Activated CD4-positive, alpha-beta T cell treated with anti-CD3 and anti-CD28 coated beads for 24 hours (primary cell): ENCODE data around the gene GLDN.
"Not testable (repeated sequence)": the region's sequence is repeated elsewhere in the genome, so short reads cannot be mapped to it uniquely, and the experiment has no call there.

ENCODE experiments used
- DNase-seq, 2 donors: peaks; one replicate each; pipeline ENCODE4 v3.0.0-alpha.2; 2020; ENCODE audit warnings: low read depth in 2 of 2

Gene GLDN

DNA sequence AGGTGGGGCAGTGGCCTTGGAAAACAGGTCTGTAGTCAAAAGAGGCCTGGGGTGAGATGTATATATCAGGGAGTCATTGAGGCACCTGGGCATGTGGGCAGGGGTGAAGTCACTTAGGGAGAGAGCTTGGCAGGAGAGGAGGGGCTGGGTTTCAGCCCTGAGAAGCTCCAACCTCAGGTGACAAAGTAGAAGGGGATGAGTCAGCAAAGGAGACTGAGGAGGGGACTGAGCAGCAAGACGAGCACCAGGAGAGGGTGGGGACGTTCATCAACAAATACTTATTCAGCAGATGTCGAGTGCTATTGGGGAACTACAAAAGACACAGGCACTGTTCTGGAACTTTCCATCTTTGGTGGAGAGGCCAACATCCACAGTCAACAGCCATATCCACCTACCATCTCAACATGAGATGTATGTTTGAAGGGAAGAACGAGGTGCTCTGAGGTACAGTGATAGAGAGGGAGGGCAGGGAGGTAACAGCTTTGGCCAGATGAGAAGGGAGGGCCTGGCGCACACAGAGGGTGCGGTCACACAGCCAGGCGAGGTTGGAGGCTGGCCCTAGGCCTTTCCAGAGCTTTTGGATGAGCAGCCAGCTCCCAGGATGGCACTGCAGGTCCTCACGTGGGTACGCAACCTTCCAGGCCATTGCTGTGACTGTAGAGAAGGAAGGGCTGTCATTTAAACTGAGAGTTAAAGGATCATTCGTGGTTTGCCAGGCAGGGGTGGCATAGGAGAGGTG lies 45.7 kb downstream of the GLDN start:
- no peak for DNase-seq

DNA sequence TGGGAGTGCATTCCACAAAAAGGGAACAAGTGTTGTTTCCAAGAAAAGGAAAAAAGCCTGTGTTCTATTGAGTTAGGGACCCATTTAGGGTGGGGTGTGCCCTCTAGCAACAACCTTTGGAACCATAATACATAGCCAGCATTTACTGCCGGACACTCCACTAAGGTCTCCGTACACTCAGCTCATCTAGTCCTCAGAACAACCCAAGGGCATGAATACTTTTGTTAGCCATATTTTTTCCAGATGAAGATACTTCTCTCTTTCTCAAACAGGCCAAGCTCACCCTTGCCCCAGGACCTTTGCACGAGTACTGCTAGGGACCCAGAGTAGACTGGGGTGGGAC lies 46.2 kb downstream of the GLDN start:
- DNase-seq = no peak

DNA sequence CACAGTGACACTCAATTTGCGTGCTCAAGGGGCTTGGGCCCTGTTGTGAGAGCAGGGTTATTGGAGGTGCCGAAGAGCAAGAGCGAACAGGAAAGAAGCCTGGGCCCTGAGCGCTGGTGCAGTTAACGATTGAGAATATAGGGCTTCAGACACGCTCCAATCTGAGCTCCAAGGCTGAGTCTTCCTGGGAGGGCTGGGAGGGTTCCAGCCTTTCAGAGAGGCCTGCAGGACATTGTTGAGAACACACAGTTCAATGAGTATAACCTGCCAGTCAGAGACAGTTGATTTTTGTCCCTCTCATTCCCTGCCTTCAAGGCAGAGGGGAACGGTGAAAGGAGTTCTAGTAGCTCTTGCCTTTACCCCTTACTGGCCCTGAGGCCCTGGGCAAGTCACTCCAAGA lies 47.3 kb downstream of the GLDN start:
- no peak for DNase-seq

DNA sequence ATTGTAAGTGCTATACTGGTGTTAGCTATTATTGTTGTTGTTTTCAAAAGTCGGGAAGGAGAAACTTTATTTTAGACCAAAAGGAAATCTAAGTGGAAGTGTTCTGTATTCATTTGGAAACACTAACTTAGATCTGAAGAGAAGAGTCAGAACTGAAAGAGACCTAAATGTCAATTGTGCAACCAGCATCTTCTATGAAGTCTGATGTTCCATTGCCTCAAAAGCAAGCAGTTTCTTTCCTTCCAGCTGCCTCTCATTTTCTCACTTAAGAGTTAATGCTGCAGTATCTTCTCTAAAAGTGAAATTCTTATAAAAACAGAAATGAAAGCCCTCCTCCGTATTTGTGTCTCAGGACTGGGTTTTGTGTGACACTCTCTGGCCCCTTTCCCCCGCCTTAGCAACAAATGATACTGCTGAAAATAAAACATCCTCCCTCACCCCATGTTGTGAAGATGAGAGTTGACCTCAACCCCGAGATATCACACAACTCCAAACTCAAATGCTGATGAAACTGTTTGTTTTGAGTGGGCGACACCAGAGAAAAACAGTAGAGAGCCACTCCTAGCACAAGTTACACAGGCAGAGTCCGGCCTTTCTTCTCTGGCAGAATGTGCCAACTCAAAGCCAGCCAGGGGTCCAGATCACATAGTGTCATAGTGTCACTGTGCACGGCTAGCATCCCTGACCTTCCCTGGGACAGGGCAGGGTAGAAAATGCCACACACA lies 48.9 kb downstream of the GLDN start:
- no peak for DNase-seq

DNA sequence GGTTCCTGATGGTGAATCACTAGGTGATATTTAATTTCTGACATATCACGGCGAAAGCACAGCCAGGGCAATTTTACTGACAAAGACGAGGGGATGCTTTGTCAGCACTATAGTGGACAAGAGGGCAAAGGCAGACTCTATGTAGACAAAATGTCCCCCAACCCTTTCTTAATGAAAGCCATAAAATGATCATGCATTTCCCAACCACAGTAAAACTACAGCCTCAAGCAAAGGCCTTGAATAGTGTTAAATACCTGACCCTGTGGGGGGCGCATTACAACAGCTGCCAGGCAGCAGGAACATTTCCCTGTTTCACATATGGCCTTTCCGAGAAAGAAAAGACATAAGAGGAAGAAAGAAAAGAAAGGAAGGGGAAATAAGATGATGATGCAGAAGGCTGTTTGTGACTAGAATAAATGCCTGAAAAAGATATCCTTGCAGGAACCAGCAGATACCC lies 49.5 kb downstream of the GLDN start:
- DNase-seq = no peak

DNA sequence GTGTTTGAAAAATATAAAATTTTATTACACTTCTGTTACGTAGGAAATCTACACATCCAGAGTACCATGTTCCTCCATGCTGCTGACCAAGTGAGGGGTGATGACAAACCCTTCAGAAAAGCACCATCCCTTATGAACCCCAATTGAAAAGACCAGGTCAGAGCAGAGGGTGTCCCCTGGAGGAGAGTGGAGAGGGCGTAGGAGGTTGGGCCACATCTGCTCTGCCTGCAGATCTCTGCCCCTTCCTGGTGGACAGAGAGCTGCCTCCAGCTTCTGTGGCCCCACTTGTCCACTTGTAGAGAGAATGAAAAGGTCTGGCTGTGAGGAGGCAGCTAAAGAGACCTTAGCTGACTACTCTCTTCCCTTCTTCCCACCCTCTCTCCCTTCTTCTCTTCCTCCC lies 55.5 kb downstream of the GLDN start:
- no peak for DNase-seq

DNA sequence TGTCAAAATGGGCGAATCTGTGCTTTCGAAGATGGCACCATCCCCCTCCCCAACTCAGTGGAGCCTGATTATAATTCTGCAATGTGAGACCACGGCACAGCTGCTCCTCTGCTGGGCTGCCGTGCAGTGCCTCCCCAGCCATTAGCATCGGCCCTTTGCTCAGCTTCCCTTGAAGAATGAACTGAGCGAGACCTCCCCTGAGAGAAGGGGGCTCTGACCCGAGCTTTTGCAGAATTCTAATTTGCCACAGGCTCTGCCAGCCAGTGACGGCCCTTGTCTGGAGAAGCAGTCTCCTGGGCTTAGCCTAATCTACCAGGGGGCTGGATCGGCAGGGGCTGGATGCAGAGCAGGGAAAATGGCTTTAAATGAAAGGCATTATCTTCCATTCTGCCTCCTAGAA lies 57.2 kb downstream of the GLDN start:
- no peak for DNase-seq

DNA sequence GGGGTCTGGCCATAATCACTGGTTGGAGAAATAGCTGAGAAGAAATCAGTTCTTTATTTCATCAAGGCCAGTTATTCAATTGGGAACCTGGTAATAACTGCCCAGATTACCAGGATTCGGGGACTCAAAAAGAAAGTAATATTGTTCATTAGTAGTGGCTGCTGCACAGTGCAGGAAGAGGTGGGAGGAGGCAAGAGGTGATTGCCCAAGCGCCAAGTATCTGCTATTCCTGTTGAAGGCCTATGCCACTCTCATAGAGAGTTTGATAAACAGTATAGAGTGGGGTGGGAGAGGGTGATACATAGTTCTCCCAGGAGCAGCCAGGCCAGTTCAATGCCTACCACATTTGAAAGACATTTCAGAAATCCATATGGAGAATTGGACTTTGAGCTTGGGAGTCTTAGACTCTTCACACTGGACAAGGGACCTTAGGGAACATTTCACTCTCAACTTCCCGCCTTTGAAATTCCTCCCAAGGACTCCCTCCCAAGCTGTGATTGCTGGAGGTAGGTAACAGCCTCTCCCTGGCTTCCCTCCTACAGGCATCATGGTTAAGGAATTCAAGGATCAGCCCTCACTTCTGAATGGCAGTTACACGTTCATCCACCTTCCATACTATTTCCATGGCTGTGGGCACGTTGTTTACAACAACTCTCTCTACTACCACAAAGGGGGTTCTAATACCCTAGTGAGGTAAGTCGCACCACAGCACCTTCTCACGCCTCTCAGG lies 59.8 kb downstream of the GLDN start:
- no peak for DNase-seq

DNA sequence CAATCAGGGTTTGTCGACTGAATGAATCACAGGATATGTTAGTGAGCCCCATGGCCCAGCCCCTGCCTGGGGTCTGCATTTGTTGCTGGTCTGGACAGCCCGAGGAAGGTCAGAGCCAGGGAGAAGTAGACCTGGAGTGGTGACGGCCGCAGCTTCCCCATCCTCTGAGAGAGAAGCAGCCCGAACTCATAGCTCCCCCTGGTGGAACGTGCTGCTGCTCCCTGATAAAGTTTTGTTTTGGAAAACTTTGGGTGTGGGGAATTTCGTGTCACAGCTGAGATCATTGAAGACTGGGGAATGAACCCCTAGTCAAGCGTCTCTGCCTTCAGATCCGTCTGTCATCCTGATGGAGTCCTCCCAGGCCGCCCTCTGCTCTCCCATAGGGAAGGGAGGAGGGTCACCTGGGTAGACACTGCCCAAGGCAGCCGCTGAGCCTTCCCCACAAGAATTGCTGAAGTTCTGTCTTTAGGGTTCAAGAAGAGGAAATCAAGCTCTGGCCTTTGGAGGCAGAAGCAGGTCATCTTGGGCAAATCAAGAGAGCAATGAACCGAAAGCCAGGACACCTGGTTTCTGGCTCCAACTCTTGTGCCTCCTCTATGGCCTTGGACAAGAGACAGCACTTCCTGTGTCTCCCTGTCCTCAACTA lies 60.5 kb downstream of the GLDN start:
- no peak for DNase-seq

DNA sequence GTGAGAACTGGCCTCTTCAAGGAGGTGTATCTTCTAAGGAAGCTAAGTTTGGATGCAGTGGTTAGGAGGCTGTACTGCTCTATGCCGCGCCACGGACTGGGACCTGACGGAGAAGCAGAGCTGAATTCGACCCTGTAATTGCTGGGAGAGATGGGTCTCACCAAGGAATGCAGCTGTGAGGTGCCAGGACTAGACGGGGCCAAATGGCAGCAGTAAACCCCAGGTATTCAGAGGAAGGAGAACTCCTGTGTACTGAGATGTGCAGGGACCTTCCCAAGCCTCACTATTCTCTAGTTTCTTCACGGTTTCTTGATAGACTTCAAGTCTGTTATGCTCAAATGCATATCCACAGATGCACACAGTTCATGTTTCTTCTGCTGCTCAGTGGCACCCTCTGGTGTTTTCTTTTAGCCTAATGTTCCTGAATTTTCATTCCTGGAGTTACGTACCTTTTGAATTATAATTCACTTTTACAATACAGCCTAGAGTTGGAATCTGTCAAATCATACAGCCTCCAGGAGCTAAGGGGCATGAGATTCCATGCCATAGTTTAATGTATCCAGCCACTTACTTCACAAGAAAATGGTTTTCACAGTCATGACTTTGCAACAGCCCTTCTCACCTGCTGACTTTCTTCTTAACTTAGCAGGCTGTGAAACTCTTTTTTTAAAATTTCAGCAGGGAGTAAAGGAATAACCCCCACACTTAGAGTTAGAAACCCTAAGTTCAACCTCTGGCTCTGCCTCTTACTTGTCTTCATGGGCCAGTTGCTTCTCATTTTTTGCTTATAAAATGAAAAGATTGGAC lies 61.8 kb downstream of the GLDN start:
- DNase-seq = no peak

DNA sequence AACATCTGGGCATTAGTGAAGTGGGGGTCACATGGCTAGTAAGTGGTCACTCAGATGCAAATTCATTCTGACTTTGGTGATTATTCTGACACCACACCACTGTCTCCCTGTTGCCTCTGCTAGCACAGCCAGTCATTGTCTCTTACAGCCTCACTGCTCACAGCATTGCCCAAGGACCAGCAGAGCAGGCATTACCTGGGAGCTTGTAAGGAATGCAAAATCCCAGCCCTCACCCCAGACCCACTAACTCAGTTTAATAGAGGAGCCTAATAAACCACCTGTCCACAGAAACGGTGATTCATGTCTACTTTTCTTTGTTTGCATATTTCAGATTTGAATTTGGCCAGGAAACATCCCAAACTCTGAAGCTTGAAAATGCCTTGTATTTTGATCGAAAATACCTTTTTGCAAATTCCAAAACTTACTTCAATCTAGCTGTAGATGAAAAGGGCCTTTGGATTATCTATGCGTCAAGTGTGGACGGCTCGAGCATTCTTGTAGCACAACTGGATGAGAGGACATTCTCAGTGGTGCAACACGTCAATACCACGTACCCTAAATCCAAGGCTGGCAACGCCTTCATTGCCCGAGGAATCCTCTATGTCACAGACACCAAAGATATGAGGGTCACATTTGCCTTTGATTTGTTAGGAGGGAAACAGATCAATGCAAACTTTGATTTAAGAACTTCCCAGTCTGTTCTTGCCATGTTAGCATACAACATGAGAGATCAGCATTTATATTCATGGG lies 62.7 kb downstream of the GLDN start:
- DNase-seq = no peak

DNA sequence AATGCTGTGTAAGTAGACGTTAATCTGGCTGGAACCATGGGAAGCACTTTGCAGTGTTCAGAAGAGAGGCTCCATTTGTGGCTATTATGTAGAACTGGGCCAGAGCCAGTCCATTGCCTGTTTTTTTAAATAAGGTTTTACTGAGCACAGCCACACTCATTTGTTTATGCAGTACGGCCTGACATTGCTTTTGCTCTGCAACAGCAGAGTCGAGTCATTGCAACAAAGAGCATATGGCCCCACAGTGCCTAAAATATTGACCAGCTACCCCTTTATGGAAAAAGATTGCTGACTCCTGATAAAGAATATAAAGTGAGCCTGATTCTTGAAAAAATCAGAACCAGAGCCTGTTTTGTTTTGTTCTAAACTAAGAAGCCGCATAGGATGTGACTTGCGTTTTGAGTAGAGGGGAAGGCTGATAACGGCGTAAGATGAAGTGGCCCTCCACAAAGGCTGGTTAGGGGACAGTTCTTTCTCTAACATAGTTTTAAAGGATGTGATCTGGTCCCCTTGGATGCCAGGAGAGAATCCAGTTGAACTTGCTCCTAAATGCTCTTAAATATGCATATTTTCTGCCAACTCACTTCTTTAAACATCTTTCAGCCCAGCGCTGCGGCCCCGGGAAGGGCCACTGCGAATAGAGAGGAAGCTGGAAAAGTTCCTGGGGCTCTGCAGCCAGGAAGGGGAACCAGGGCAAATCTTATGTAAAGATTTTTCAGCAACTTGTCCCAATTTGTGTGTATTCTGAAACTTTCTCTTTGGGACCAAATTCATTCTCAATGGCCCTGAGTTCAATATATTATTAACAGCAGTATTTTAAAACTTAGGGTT lies 64.5 kb downstream of the GLDN start:
- no peak for DNase-seq

DNA sequence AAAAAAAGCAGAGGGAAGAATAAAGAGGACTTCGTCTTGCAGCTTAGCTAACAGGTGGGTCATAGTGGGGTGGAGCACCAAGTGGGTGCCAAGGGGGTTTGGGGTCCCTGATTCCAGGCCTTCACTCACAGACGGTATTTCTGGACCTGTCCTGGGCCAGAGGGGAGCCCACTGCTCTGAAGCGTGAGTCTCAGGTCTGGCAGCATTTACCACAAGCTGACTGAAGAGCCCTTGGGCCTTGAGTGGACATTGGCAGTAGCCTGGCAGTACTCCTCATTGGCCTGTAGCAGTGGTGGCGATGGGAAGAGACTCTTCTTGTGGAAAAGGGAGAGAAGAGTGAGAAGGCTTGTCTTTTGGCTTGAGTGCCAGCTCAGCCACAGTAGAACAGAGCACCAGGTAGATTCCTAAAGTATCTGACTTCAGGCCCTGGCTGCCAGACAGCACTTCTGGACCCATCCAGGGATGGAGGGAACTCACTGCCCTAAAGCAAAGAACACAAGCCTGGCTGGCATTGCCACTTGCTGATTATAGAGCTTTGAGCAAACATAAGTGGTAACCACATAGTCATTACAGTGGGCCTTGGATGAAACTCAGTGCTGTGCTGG lies 72.9 kb downstream of the GLDN start:
- DNase-seq = no peak

DNA sequence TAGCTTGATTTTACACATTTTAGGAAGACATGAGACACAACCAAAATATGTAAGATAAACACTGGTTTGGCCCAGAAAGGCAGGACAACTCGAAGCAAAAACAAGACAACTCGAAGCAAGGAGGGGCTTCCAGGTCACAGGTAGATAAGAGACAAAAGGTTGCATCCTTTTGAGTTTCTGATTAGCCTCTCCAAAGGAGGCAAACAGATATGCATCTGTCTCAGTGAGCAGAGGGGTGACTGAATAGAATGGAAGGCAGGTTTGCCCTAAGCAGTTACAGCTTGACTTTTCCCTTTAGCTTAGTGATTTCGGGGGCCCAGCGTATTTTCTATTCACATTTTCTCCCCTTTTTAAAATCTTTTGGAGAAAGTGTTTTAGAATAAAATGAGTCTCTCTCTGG lies 74.7 kb downstream of the GLDN start:
- DNase-seq = no peak

DNA sequence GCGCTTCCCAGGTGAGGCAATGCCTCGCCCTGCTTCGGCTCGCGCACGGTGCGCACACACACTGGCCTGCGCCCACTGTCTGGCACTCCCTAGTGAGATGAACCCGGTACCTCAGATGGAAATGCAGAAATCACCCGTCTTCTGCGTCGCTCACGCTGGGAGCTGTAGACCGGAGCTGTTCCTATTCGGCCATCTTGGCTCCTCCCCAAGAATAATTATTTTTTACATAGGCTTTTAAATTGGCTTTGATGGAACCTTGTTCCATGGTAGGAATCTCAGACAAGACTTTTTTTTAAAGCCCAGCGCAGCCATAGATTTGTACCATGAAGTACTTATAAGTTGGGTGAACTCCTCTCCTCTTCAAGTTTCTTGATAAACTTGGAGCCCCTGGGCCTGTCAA lies 81.6 kb downstream of the GLDN start:
- DNase-seq = not testable (repeated sequence)

DNA sequence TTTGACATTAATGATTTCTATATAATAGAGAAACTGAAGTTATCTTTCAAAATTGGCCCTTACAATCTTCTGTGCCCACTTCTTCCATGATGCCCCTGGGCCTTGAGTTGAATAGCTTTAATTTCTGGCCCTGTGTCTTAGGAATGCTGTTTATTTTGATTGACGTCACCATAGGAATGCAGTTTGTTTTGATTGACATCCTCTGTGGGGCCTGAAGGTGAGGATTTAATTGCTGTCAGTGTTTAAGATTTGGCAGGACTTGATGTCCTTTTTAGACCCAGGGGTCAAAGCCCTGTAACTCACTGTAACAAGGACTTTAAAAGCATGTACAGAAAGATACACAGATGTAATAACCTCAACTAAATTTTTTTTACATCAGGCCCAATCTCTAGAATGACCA lies 83.3 kb downstream of the GLDN start:
- no peak for DNase-seq

DNA sequence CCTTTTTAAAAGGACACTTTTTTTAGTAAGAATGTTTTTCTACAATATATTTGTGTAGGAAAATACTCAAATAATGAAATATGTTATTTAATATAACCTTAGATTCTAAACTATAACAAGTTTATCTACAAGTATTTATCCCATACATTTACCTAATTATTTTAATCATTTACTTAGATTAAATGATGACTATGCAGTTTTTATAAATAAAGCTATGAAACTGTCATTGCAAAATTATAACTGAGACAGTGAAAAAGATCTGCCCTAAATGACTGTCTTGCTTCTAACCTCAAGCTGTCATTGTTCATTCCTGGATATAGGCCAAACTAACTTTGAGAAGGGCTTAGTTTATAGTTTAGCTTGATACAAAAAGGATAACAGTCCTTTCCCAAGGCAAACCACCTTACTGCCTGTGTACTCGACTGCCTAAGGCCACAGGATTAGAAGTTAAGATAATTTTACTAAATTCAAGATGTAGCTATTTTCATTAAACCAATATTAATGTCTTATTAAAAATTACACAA lies 84.1 kb downstream of the GLDN start:
- DNase-seq = no peak

DNA sequence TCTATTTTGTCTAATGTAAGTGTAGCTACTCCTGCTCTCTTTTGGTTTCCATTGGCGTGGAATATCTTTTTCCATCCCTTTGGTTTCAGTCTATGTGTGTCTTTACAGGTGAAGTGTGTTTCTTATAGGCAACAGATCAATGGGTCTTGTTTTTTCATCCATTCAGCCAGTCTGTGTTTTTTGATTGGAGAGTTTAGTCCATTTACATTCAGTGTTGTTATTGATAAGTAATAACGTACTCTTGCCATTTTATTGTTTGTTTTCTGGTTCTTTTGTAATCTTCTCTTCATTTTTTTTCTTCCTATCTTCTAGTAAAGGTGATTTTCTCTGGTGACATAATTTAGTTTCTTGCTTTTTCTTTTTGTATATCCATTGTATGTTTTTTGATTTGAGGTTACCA lies 97.1 kb downstream of the GLDN start:
- DNase-seq = no peak

DNA sequence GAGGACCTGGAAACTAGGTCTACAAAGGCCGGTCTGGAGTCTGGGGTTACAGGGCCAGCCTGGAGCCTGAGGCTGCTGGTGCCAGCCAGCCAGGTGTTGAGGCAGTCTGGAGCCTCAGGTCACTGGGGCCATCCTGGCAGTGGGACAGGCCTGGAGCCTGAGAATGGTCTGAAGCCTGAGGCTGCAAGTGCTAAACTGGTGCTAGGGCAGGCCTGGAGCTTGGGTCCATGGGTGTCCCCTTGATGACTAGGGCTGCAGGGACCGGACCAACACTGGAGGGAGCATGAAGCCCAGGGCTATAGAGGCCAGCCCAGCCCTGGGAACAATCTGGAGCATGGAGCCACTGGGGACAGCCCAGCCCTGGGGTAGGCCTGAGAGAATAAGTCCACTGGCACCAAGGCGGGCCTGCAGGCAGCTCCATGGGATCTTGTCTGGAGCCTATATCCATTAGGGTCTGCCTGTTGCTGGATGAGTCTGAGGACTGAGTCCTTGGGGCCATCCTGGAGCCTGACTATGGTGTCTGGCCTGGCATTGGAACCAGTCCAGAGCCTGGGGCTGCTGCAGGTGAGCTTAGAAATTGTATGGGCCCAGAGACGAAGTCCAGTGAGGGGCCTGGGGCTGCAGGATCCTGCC lies 101.9 kb downstream of the GLDN start:
- no peak for DNase-seq
